HG02588 (cell line): Measurements from ENCODE around the gene TYRO3.
"Not testable (repeated sequence)": the region's sequence is repeated elsewhere in the genome, so short reads cannot be mapped to it uniquely, and the experiment has no call there.

Experiments
- ATAC-seq: cut with Tn5 transposase; IDR thresholded peaks from one replicate; pipeline ENCODE4 v1.9.1; 2021; ENCODE audit warnings: mild to moderate bottlenecking, moderate library complexity; ENCODE audit not compliant: unreplicated experiment

TYRO3 gene

DNA sequence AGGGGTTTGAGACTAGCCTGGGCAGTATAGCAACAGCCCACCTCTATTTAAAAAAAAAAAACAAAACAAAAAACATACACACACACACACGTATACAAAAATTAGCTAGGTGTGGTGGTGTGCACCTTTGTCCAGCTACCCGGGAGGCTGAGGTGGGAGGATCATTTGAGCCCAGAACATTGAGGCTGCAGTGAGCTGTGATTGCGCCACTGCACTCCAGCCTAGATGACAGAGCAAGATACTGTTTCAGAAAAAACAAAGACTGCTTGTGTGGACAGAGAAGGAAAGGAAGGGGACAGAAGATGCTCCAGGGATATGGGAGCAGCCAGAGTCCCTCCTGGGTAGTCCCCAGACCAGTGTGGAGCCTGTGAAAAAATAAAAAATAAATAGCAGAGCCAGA, 12.9 kb downstream of the TYRO3 start:
- ATAC-seq, result no peak

DNA sequence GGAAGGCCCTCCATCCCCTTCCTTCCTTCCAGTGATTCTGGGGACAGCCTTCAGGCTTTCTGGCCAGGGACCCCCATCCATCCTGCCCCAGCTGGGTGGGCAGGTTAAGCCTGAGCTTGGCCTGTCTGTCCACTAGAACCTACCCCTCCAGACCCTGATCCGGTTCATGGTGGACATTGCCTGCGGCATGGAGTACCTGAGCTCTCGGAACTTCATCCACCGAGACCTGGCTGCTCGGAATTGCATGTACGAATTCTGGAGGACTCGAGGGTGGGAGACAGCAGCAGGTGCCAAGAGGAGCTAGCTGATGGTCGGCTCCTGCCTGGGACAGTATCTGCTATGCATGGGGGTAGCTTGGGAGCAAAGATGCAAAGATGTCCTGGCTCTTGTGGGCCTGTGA, 13.9 kb downstream of the TYRO3 start:
- ATAC-seq, result no peak

DNA sequence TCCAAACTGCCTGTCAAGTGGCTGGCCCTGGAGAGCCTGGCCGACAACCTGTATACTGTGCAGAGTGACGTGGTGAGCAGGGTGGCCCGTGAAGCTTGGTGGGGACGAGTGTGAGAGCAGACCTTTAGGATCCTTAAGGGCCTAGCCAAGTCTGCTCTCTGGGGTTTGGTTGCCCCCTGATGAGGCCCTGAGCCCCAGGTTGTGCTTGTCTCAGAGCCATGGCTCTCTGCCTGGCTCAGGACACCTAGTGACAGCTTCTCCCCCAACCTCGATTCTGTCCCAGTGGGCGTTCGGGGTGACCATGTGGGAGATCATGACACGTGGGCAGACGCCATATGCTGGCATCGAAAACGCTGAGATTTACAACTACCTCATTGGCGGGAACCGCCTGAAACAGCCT, 14.4 kb downstream of the TYRO3 start:
- ATAC-seq, result no peak

DNA sequence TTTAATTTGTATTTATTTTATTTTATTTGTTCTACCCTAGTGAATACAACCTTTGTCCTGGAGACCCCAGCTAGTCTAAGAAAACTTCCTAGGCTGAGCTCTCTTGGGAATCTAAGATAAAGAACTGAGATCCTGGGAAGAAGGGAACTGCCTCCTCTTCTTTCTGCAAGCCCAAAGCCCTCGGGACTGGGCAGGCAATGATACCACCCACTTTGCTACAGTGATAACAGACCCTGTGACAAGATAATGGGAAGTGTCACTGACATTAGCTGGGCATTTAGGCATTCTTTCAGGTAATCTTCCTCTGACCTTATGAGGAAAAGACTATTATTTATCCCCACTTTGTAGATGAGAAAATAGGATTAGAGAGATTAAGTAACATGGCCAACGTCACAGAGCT, 15.1 kb downstream of the TYRO3 start:
- ATAC-seq, result no peak

DNA sequence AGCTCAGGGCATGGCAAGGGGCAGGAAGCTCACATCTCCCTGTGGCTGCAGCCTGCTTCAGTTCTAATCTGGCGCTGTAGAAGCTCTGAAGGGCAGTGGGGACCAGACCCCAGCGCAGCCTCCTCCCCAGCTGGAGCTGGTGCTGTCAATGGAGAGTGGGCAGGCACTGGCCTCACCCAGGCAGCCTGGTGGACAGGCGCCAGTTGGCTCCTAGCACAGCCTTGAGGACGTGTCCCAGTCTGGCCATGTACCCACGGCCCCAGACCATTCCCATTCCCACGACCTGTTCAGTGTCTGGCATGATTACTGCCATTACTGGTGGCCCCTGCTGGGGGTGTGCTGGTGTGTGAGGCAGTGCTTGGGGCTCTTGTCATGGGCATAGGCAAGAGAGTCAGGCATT, 16.3 kb downstream of the TYRO3 start:
- no peak for ATAC-seq

DNA sequence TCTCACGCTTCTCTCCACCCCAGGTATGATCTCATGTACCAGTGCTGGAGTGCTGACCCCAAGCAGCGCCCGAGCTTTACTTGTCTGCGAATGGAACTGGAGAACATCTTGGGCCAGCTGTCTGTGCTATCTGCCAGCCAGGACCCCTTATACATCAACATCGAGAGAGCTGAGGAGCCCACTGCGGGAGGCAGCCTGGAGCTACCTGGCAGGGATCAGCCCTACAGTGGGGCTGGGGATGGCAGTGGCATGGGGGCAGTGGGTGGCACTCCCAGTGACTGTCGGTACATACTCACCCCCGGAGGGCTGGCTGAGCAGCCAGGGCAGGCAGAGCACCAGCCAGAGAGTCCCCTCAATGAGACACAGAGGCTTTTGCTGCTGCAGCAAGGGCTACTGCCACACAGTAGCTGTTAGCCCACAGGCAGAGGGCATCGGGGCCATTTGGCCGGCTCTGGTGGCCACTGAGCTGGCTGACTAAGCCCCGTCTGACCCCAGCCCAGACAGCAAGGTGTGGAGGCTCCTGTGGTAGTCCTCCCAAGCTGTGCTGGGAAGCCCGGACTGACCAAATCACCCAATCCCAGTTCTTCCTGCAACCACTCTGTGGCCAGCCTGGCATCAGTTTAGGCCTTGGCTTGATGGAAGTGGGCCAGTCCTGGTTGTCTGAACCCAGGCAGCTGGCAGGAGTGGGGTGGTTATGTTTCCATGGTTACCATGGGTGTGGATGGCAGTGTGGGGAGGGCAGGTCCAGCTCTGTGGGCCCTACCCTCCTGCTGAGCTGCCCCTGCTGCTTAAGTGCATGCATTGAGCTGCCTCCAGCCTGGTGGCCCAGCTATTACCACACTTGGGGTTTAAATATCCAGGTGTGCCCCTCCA, 19.1 kb downstream of the TYRO3 start:
- ATAC-seq, result no peak

DNA sequence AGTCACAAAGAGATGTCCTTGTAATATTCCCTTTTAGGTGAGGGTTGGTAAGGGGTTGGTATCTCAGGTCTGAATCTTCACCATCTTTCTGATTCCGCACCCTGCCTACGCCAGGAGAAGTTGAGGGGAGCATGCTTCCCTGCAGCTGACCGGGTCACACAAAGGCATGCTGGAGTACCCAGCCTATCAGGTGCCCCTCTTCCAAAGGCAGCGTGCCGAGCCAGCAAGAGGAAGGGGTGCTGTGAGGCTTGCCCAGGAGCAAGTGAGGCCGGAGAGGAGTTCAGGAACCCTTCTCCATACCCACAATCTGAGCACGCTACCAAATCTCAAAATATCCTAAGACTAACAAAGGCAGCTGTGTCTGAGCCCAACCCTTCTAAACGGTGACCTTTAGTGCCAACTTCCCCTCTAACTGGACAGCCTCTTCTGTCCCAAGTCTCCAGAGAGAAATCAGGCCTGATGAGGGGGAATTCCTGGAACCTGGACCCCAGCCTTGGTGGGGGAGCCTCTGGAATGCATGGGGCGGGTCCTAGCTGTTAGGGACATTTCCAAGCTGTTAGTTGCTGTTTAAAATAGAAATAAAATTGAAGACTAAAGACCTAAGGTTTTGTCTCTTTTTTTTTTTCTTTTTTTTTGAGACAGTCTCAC, 19.8 kb downstream of the TYRO3 start:
- ATAC-seq, result no peak

DNA sequence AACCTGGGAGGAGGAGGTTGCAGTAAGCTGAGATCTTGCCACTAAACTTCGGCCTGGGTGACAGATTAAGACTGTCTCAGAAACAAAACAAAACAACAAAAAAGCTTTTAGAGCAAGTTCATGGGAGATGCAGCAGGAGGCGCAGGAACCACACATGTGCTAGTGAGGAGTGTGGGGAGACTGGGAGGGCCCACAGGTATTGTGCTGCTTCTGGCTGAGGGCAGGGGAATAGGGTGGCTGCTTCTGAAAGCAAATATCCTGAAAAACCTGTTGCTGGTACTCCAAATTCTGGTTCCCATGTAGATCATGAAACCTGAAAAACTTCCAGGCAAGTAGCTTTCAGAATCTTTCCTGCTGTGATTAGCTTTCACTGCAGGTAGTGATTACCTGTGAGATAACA, 22.1 kb downstream of the TYRO3 start:
- ATAC-seq, result no peak

DNA sequence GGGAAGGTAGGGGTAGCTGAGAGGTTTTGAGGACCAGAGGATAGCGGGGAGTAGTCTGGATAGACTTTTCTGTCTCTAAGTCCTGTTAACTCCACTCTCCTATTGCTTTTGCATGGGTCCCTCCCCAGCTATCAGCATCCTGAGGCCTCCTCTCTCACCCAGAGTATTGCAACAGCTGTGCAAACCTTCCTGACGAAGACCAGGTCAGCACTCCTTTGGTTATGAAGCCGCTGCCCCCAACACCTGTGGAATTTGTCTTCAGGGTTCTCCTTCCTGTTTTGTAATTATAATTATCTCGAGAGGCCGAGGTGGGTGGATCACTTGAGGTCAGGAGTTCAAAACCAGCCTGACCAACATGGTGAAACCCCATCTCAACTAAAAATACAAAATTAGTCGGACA, 24.8 kb downstream of the TYRO3 start:
- no peak for ATAC-seq

DNA sequence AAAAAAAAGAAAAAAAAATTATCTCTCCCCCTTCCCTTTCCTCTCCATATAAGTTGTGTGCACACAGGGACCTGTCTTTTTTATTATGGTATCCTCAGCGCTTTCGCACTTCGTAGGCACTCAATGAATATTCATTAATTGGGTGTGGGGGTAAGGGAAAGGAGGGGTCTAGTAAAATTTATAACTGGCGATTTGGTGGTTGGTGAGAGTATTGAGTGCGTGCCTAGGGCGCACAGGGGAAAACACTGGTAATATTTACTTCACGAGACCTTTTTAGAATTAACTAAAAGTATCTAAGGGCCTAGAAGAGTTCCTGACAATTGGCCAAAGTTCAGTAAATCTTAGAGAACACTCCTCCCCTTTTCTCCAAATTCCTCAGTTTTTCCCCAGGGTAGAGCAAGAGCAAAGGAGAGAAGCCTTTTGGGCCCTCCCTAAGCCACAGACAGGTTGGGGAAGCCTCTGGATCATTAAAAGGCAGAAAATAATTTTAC, 25.7 kb downstream of the TYRO3 start:
- no peak for ATAC-seq

DNA sequence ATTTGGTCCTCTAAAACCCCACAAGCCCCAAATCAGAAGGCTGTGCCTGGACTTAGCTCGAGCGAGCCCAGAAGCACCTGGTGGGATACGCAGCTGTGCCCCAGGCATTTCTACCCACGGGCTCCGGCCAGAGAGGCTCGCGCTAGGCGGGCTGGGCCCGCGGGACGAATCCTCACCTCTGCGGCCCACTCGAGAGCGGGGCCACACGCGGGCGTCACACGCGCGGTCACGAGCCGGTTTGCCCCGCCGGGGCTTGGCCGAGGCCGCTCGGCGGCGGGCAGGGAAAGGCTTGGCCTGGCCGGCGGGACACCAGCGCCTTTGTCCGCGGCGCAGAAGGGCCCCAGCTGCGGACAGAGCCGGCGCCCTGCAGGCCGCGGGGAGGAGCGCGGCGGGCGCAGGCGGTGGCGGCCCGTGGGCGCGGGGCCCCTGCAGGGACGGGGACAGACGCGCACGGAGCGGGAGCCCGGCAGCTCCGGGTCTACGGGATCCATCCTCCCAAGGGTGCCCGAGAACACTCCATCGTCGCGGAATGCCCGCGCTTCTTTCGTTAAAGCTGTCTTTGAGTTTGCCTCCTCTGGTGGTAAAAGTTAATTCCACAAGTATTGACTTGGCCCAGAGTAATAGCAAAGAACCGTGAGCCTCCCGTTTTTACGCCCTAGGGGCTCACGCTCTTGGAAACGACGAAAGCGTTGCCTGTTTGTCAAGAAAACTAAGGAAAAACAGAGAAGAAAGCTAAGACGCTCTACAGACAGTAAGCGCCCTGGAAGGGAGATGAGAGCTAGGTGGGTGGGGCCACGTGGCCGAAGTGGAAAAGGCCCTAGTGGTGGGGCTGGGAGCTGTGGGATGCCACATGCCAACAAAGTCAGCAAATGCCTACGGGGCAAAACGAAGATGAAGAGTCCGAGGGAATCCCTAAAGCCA, 26.4 kb downstream of the TYRO3 start:
- no peak for ATAC-seq

DNA sequence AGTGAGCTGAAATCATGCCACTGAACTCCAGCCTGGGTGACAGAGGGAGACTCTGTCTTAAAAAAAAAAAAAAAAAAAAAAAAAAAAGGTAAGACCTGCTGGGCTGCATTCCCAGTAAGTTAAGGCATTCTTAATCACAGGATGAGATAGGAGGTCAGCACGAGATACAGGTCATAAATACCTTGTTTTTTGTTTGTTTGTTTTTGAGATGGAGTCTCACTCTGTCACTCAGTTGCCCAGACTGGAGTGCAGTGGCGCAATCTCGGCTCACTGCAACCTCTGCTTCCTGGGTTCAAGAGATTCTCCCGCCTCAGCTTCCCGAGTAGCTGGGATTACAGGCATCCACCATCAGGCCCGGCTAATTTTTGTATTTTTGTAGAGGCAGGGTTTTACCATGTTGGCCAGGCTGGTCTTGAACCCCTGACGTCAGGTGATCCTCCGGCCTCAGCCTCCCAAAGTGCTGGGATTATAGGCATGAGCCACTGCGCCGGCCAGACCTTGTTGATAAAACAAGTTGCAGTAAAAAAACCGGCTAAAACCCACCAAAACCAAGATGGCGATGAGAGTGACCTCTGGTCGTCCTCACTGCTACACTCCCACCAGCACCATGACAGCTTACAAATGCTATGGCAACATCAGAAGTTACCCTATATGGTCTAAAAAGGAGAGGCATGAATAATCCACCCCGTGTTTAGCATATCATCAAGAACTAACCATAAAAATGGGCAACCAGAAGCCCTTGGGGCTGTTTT, 27.7 kb downstream of the TYRO3 start:
- not testable (repeated sequence) for ATAC-seq

DNA sequence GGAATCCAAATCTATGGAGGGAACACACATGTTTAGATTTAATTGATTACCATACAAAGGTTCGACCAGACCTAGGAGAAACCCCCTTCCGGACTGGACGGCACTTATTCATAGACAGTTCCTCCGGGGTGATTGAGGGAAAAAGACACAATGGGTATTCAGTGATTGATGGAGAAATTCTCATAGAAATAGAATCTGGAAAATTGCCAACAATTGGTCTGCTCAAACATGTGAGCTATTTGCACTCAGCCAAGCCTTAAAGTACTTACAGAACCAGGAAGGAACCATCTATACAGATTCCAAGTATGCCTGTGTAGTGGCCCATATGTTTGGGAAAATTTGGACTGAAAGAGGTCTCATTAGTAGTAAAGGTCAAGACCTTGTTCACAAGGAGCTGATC, 30.0 kb downstream of the TYRO3 start:
- not testable (repeated sequence) for ATAC-seq

DNA sequence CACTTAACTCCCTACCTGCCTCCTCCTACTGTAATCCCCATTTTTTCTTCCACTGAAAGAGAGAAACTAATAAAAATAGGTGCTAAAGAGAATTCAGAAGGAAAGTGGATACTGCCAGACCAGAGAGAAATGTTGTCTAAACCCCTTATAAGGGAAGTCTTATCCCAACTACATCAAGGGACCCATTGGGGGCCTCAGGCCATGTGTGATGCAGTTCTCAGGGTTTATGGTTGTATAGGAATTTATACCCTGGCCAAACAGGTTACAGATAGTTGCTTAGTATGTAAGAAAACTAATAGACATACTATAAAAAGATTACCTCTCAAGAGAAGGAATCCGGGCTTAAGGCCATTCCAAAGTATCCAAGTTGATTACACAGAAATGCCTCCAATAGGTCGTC, 30.6 kb downstream of the TYRO3 start:
- ATAC-seq, result not testable (repeated sequence)

DNA sequence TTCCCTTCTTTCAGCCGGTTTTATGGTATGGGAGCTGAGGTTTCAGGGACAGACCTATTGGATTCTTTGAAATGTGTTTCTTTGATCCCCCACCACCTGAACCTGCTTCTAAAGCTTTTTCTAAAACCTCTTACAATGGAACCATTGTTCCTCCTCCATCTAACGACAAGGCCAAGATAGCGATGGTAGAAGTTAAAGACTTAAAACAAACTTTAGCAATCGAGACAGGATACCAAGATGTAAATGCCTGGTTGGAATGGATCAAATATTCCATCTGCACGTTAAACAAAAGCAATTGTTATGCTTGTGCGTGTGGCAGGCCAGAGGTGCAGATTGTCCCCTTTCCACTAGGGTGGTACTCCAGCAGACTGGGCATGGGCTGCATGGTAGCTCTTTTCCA, 32.2 kb downstream of the TYRO3 start:
- not testable (repeated sequence) for ATAC-seq

DNA sequence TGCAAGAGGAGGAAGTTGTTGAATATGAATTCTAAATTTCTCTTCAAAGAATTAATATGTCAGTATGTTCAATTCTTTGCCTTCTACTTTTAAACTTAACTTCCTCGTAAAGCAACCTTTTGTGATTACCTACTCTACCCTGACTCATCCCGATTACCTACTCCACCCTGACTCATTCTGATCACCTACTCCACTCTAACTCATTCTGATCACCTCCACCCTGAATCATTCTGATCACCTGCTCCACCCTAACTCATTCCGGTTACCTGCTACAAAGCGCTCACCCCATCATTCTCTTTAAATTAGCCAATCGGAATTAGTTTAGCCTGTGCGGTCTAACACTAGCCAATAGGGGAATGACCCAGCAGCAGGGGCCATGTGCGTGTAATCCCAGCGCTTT, 33.7 kb downstream of the TYRO3 start:
- ATAC-seq, result not testable (repeated sequence)

DNA sequence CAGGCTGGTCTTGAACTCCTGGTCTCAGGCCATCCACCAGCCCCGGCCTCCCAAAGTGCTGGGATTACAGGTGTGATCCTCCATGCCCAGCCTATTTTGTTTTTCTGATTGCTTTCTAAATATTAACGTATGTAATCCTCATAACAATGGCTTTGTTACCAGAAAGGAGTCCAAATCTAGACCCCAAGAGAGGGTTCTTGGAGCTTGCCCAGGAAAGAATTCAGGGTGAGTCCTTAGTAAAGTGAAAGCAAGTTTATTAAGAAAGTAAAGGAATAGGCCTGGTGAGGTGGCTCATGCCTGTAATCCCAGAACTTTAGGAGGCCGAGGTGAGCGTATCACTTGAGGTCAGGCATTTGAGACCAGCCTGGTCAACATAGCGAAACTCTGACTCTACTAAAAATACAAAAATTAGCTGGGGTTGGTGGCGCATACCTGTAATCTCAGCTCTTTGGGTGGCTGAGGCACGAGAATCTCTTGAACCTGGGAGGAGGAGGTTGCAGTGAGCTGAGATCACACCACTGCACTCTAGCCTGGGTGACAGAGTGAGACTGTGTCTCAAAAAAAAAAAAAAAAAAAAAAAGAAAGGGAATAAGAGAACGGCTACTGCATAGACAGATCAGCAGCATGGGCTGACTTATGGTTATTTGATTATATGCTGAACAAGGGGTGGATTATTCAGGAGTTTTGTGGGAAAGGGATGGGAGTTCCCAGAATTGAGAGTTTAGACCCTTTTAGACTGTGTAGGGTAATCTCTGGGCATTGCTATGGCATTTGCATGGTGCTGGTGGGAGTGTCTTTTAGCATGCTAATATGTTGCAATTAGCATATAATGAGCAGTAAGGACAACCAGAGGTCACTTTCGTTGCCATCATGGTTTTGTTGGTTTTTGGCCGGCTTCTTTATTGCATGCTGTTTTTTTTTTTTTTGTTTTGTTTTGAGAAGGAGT, 36.1 kb downstream of the TYRO3 start:
- ATAC-seq, result no peak

DNA sequence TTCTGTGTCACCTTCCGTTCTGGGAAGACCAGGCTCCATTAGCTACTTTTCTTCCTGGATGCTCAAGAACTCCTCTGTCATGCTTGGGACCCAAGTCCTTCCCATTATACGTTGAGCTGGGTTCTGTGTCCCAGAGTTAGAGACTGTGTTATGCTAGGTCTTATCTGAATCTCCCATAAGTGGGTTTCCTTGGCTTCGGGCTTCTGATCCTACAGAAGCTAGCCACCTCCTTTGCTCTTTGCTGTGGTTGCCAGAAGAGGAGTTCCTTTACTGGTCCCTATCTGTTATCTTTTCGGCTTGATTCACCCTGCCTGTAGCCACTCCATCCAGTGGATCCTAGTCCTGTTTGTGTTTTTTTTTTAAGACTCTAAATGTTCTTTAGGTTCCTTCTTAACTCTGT, 38.0 kb downstream of the TYRO3 start:
- no peak for ATAC-seq

DNA sequence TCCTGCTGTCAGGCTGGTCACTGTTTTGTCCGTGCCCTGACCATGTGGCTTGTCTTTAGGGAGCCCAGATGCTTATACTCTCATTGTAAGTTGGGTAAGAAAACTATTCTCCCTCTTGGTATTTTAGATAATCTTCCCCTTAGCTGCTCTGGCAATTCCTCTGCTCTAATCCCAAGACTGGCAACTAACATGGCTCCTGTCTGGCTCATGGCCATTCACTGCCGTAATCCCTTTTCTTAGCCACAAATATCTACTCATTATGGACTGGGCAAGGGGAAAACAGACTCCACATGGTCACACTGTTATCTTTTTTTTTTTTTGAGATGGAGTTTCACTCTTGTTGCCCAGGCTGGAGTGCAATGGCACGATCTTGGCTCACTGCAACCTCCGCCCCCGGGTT, 38.8 kb downstream of the TYRO3 start:
- no peak for ATAC-seq
